Fibroblast of lung (primary cell): ENCODE results near the gene GALNT2. TPM values are rescaled to one million over a fixed set of nuclear protein-coding genes. Genes with fewer than 3 reads are reported as not detected.

ENCODE experiments used
- DNase-seq, 2 donors: peaks; one replicate each; pipeline versions ENCODE4 v3.0.0 to v3.0.0-alpha.2; 2010; ENCODE audit warnings: low read depth in 2 of 2
- H2AFZ ChIP-seq: 2 replicates; pipeline ENCODE4 v1.5.1; 2012; ENCODE audit warnings: low read length, control low read depth, inconsistent platforms
- H3K27ac ChIP-seq: 2 replicates; pipeline ENCODE4 v1.5.1; 2011; ENCODE audit warnings: low read length, control low read depth; ENCODE audit not compliant: insufficient read depth
- H3K27me3 ChIP-seq: 2 replicates; pipeline ENCODE4 v1.5.1; 2011; ENCODE audit warnings: mild to moderate bottlenecking, low read length; ENCODE audit not compliant: control insufficient read depth, insufficient read depth
- H3K36me3 ChIP-seq: 2 replicates; pipeline ENCODE4 v1.5.1; 2011; ENCODE audit warnings: low read length; ENCODE audit not compliant: control insufficient read depth, insufficient read depth
- H3K4me1 ChIP-seq: 2 replicates; pipeline ENCODE4 v1.5.1; 2011; ENCODE audit warnings: low read length; ENCODE audit not compliant: control insufficient read depth, insufficient read depth; ENCODE audit errors: extremely low read depth
- H3K4me2 ChIP-seq: 2 replicates; pipeline ENCODE4 v1.5.1; 2011; ENCODE audit warnings: low read length, control low read depth; ENCODE audit not compliant: insufficient read depth; ENCODE audit errors: extremely low read depth
- H3K4me3 ChIP-seq, 4 experiments: fragments of 200-600 bp in 1 of 4; sonication (generic) in 1 of 4; replicated peaks in 1 of 4; 2 replicates each; pipeline ENCODE4 v1.5.1; 2011 to 2016; ENCODE audit warnings: low read length in 4 of 4, low read depth in 3 of 4, mild to moderate bottlenecking in 3 of 4, control low read depth in 2 of 4, inconsistent platforms in 1 of 4, mixed read lengths in 1 of 4; ENCODE audit not compliant: insufficient read depth in 1 of 4; ENCODE audit errors: control extremely low read depth in 1 of 4
- H3K79me2 ChIP-seq: 2 replicates; pipeline ENCODE4 v1.5.1; 2012; ENCODE audit warnings: mild to moderate bottlenecking, low read length, inconsistent platforms; ENCODE audit not compliant: control insufficient read depth, insufficient read depth
- H3K9ac ChIP-seq: 2 replicates; pipeline ENCODE4 v1.5.1; 2011; ENCODE audit warnings: mild to moderate bottlenecking, low read length, control low read depth; ENCODE audit not compliant: insufficient read depth
- H3K9me3 ChIP-seq: 2 replicates; pipeline ENCODE4 v1.5.1; 2012; ENCODE audit warnings: low read depth, low read length; ENCODE audit not compliant: control insufficient read depth, insufficient read depth
- H4K20me1 ChIP-seq: 2 replicates; pipeline ENCODE4 v1.5.1; 2011; ENCODE audit warnings: low read length; ENCODE audit not compliant: control insufficient read depth, insufficient read depth; ENCODE audit errors: extremely low read depth
- CTCF ChIP-seq, 2 donors: IDR thresholded peaks in 1 of 2; conservative IDR thresholded peaks in 1 of 2; 1 replicate in 1 of 2; 2 replicates in 1 of 2; pipeline ENCODE4 v1.5.1; 2011 to 2012; ENCODE audit warnings: low read length in 2 of 2, control low read depth in 1 of 2, inconsistent platforms in 1 of 2, low read depth in 1 of 2, mild to moderate bottlenecking in 1 of 2
- EZH2 ChIP-seq: IDR thresholded peaks from 2 replicates; pipeline ENCODE4 v1.5.1; 2012; ENCODE audit warnings: low read length, control low read depth, mild to moderate bottlenecking; ENCODE audit errors: missing control alignments
- polyA plus RNA-seq, 2 donors: library from polyadenylated mRNA; depleted of rRNA in 1 of 2; stranded (reverse) in 1 of 2; unstranded in 1 of 2; fragments of >200 nt; gene quantifications; 2 replicates each; pipeline ENCODE4 v1.2.1, GENCODE V29; 2011 to 2012; ENCODE audit warnings: missing spikeins in 1 of 2
- total RNA-seq: library from RNA; depleted of rRNA; stranded (reverse); fragments of >200 nt; gene quantifications from 2 replicates; pipeline ENCODE4 v1.2.1, GENCODE V29; 2014

GALNT2 gene
- total and polyA plus RNA-seq, 2 donors (not counting 1 experiment from before 2014, with no cell fraction given): 106 to 115 TPM

DNA sequence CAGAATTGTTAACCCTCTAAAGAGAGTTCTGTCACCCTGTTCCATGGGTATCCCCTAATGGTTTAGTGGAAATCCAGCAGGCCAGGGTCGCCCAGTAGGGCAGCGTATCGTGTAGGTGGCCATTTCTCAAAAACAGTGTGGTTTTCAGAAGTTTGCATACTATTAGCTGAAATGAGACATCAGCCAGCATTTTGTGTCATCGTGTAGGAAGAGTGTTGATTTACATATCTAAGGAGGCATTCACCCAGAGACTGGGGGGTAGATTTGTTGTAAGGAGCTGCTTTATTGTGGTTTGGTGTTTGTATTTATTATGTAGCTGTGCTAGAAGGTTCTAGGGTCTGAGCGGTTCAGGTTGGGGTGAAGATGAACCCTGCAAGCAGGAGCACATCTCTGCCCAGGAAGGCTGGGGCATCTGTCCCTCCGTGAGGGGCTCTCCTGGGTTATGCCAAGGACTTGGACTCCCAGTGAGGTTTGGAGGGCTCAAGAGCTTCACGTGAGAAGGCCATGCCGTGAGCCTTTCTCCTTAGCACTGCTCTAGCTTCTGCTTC, 184.7 kb downstream of the GALNT2 start:
- H3K9me3 ChIP-seq: no peaks in the 10 kb centered on the region
- H3K4me3 ChIP-seq: no peak overlapping the region
- no peak overlapping the region for H3K4me2 ChIP-seq
- H3K4me1 ChIP-seq: no peaks in the 10 kb centered on the region
- H3K9ac ChIP-seq: no peak overlapping the region
- DNase-seq: no peak
- no peaks in the 10 kb centered on the region for H4K20me1 ChIP-seq
- no peak overlapping the region for H3K27ac ChIP-seq
- H2AFZ ChIP-seq: no peak overlapping the region
- H3K27me3 ChIP-seq: no peaks in the 10 kb centered on the region
- TF ChIP-seq EZH2 (no peak), CTCF (conservative IDR thresholded peaks at IDR 0.05 in 1 of 2, IDR thresholded peaks at IDR 0.05 in 1 of 2; ENCODE audit: low read depth in 1 of 2, low read length in 2 of 2) (no peak)
- peaks cover 7% of the 10 kb centered on the region for H3K36me3 ChIP-seq
- H3K79me2 ChIP-seq: no peaks in the 10 kb centered on the region

- H3K79me2 ChIP-seq: no peaks in the 10 kb centered on the region
- no peak overlapping the region for H3K4me2 ChIP-seq
- no peak for DNase-seq
- TF ChIP-seq CTCF (conservative IDR thresholded peaks at IDR 0.05 in 1 of 2, IDR thresholded peaks at IDR 0.05 in 1 of 2; ENCODE audit: low read depth in 1 of 2, low read length in 2 of 2) (no peak), EZH2 (no peak)
- H4K20me1 ChIP-seq: no peaks in the 10 kb centered on the region
- H3K4me3 ChIP-seq: no peak overlapping the region
- H3K9me3 ChIP-seq: no peaks in the 10 kb centered on the region
- no peak overlapping the region for H2AFZ ChIP-seq
- no peaks in the 10 kb centered on the region for H3K27me3 ChIP-seq
- H3K4me1 ChIP-seq: no peaks in the 10 kb centered on the region
- H3K36me3 ChIP-seq: peaks cover 7% of the 10 kb centered on the region
- H3K9ac ChIP-seq: no peak overlapping the region
- H3K27ac ChIP-seq: no peak overlapping the region
Measured at GRCh38 chr1:230253150-230253549, 186.1 kb downstream of the GALNT2 start.

DNA sequence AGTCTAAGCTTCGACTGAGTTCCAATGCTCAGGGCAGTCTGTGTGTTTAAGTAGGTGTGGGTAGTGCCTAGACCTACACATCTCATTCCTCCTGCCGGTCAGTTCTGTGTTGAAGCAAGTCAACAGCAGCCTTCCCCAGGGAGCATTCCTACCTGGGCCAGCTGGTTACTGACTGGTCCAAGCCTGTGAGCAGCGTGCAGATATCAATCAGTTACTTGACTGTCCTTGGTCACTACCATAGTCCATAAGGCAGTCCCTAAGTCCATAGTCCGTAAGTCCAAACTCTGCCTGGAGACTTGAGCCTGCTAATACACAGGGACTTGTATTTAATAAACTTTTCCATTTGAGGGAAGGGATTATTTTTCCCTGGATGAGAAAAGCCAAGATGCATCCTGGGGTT, 187.2 kb downstream of the GALNT2 start:
- TF ChIP-seq CTCF (conservative IDR thresholded peaks at IDR 0.05 in 1 of 2, IDR thresholded peaks at IDR 0.05 in 1 of 2; ENCODE audit: low read depth in 1 of 2, low read length in 2 of 2): no peak
- TF ChIP-seq EZH2: no peak
- peaks cover 7% of the 10 kb centered on the region for H3K36me3 ChIP-seq

More for the DNA sequence above, 187.2 kb downstream of the GALNT2 start:
- H3K27ac ChIP-seq: no peak overlapping the region
- H3K27me3 ChIP-seq: no peaks in the 10 kb centered on the region
- H3K4me2 ChIP-seq: no peak overlapping the region
- H3K4me1 ChIP-seq: no peaks in the 10 kb centered on the region
- H3K4me3 ChIP-seq: no peak overlapping the region
- H4K20me1 ChIP-seq: no peaks in the 10 kb centered on the region
- no peak overlapping the region for H3K9ac ChIP-seq
- no peak for DNase-seq
- H3K79me2 ChIP-seq: no peaks in the 10 kb centered on the region
- H2AFZ ChIP-seq: no peak overlapping the region
- no peaks in the 10 kb centered on the region for H3K9me3 ChIP-seq
